ENCODE measurements around the gene PDE12. TPM values are rescaled to one million over a fixed set of nuclear protein-coding genes. Genes with fewer than 3 reads are reported as not detected.

PDE12 gene
- total RNA-seq, 1 donor from 2014 or later: 16.2 TPM

- H3K4me1 Mint-ChIP-seq (ENCODE audit: low read depth, unreplicated experiment): peaks cover 9% of the 10 kb centered on the region
These were observed 37.7 kb upstream of the PDE12 start for GRCh38 chr3:57518276-57518915.

DNA sequence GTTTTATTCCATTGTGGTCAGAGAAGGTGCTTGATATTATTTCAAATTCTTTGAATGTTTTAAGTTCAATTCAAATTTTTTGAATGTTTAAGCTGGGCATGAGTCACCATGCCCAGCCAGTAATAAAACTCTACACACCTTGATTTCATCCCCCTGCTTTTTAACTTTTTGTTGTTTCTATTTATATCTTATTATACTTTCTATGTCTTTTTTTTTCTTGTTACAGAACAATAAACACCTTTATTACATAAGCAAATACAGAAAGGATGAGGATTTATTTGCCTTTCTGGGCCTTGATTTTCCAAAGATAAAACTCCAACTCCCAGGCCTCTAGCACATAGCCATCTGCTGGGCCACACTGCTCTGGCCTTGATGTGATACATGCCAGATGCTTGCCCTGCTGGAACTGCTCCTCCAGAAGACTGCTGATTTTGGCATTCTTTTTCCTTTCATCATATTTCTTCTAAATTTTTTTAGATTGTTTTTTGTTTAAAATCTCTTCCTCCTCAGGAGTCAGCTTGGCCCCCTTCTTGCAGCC lies 25.9 kb upstream of the PDE12 start:
- H3K27ac ChIP-seq (ENCODE audit: low read depth, low read length): no peak overlapping the region
- no peak overlapping the region for H3K27ac Mint-ChIP-seq (ENCODE audit: unreplicated experiment)
- FAIRE-seq: no peak
- H3K4me3 ChIP-seq (ENCODE audit: insufficient read depth, low read depth, low read length): no peak overlapping the region
- H3K27me3 Mint-ChIP-seq (ENCODE audit: low read depth, unreplicated experiment): no peaks in the 10 kb centered on the region
- TF ChIP-seq, protein P1, sequence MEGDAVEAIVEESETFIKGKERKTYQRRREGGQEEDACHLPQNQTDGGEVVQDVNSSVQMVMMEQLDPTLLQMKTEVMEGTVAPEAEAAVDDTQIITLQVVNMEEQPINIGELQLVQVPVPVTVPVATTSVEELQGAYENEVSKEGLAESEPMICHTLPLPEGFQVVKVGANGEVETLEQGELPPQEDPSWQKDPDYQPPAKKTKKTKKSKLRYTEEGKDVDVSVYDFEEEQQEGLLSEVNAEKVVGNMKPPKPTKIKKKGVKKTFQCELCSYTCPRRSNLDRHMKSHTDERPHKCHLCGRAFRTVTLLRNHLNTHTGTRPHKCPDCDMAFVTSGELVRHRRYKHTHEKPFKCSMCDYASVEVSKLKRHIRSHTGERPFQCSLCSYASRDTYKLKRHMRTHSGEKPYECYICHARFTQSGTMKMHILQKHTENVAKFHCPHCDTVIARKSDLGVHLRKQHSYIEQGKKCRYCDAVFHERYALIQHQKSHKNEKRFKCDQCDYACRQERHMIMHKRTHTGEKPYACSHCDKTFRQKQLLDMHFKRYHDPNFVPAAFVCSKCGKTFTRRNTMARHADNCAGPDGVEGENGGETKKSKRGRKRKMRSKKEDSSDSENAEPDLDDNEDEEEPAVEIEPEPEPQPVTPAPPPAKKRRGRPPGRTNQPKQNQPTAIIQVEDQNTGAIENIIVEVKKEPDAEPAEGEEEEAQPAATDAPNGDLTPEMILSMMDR (IDR thresholded peaks at IDR 0.05; ENCODE audit: insufficient read depth, low read depth, low read length): no peak
- no peak for TF ChIP-seq EZH2 (IDR thresholded peaks at IDR 0.05; ENCODE audit: insufficient read depth, low read length)
- no peaks in the 10 kb centered on the region for H3K4me1 ChIP-seq (ENCODE audit: insufficient read depth, low read length)
- no peak overlapping the region for H3K4me3 Mint-ChIP-seq (ENCODE audit: unreplicated experiment)
- no peak overlapping the region for H3K9ac ChIP-seq (ENCODE audit: low read length)
- H3K36me3 Mint-ChIP-seq (ENCODE audit: low read depth, unreplicated experiment): no peaks in the 10 kb centered on the region
- H3K79me2 ChIP-seq (ENCODE audit: insufficient read depth, low read length): no peaks in the 10 kb centered on the region
- no peaks in the 10 kb centered on the region for H3K27me3 ChIP-seq (ENCODE audit: insufficient read depth, low read length)
- no peak overlapping the region for H3K4me2 ChIP-seq (ENCODE audit: low read length)
- no peaks in the 10 kb centered on the region for H3K36me3 ChIP-seq (ENCODE audit: insufficient read depth, low read length)
- no peaks in the 10 kb centered on the region for H3K9me3 ChIP-seq (ENCODE audit: insufficient read depth, low read depth, low read length)
- H4K20me1 ChIP-seq (ENCODE audit: insufficient read depth, low read length): no peaks in the 10 kb centered on the region
- DNase-seq (ENCODE audit: low read depth): no peak
- no peak overlapping the region for H2AFZ ChIP-seq (ENCODE audit: low read depth, low read length)
- peaks cover 1% of the 10 kb centered on the region for H3K9me3 Mint-ChIP-seq (ENCODE audit: unreplicated experiment)
- peaks cover 3% of the 10 kb centered on the region for H3K4me1 Mint-ChIP-seq (ENCODE audit: low read depth, unreplicated experiment)

More at GRCh38 chr3:57518276-57518915, 37.7 kb upstream of the PDE12 start:
- Mint-ChIP-seq H3K27ac (ENCODE audit: unreplicated experiment) (peak overlapping the region; percentile 62), H3K27me3 (ENCODE audit: low read depth, unreplicated experiment) (no peaks in the 10 kb centered on the region), H3K4me3 (ENCODE audit: unreplicated experiment) (peak overlapping the region; percentile 65), H3K36me3 (ENCODE audit: low read depth, unreplicated experiment) (no peaks in the 10 kb centered on the region), H3K9me3 (ENCODE audit: unreplicated experiment) (no peaks in the 10 kb centered on the region)
- H3K4me2 ChIP-seq (ENCODE audit: low read length): peak overlapping the region; percentile 71
- H3K9ac ChIP-seq (ENCODE audit: low read length): no peak overlapping the region
- no peaks in the 10 kb centered on the region for H3K27me3 ChIP-seq (ENCODE audit: insufficient read depth, low read length)
- H3K27ac ChIP-seq (ENCODE audit: low read depth, low read length): peak overlapping the region; percentile 28
- no peaks in the 10 kb centered on the region for H3K36me3 ChIP-seq (ENCODE audit: insufficient read depth, low read length)
- H3K4me3 ChIP-seq (ENCODE audit: insufficient read depth, low read depth, low read length): no peak overlapping the region
- no peaks in the 10 kb centered on the region for H4K20me1 ChIP-seq (ENCODE audit: insufficient read depth, low read length)
- no peak overlapping the region for H2AFZ ChIP-seq (ENCODE audit: low read depth, low read length)
- H3K9me3 ChIP-seq (ENCODE audit: insufficient read depth, low read depth, low read length): no peaks in the 10 kb centered on the region
- peaks cover 9% of the 10 kb centered on the region for H3K4me1 ChIP-seq (ENCODE audit: insufficient read depth, low read length)
- no peaks in the 10 kb centered on the region for H3K79me2 ChIP-seq (ENCODE audit: insufficient read depth, low read length)
- FAIRE-seq (no peak), DNase-seq (ENCODE audit: low read depth) (peak; percentile 81)
- TF ChIP-seq, protein P1 (IDR thresholded peaks at IDR 0.05; ENCODE audit: insufficient read depth, low read depth, low read length): no peak
- no peak for TF ChIP-seq EZH2 (IDR thresholded peaks at IDR 0.05; ENCODE audit: insufficient read depth, low read length)

GRCh38 chr3:57538465-57538864 lies 17.6 kb upstream of the PDE12 start:
- H3K4me3 Mint-ChIP-seq (ENCODE audit: unreplicated experiment): no peak overlapping the region
- FAIRE-seq: no peak
- no peaks in the 10 kb centered on the region for H3K36me3 ChIP-seq (ENCODE audit: insufficient read depth, low read length)

More at GRCh38 chr3:57538465-57538864, 17.6 kb upstream of the PDE12 start:
- no peaks in the 10 kb centered on the region for H3K9me3 ChIP-seq (ENCODE audit: insufficient read depth, low read depth, low read length)
- Mint-ChIP-seq H3K27me3 (ENCODE audit: low read depth, unreplicated experiment) (no peaks in the 10 kb centered on the region), H3K9me3 (ENCODE audit: unreplicated experiment) (no peaks in the 10 kb centered on the region), H3K27ac (ENCODE audit: unreplicated experiment) (no peak overlapping the region), H3K4me1 (ENCODE audit: low read depth, unreplicated experiment) (no peaks in the 10 kb centered on the region), H3K36me3 (ENCODE audit: low read depth, unreplicated experiment) (no peaks in the 10 kb centered on the region)
- H3K27ac ChIP-seq (ENCODE audit: low read depth, low read length): no peak overlapping the region
- H3K4me3 ChIP-seq (ENCODE audit: insufficient read depth, low read depth, low read length): no peak overlapping the region
- H3K9ac ChIP-seq (ENCODE audit: low read length): no peak overlapping the region
- no peaks in the 10 kb centered on the region for H3K79me2 ChIP-seq (ENCODE audit: insufficient read depth, low read length)
- no peaks in the 10 kb centered on the region for H3K27me3 ChIP-seq (ENCODE audit: insufficient read depth, low read length)
- no peaks in the 10 kb centered on the region for H4K20me1 ChIP-seq (ENCODE audit: insufficient read depth, low read length)
- H3K4me1 ChIP-seq (ENCODE audit: insufficient read depth, low read length): no peaks in the 10 kb centered on the region
- DNase-seq (ENCODE audit: low read depth): no peak
- TF ChIP-seq EZH2 (IDR thresholded peaks at IDR 0.05; ENCODE audit: insufficient read depth, low read length): no peak
- TF ChIP-seq, protein P1 (IDR thresholded peaks at IDR 0.05; ENCODE audit: insufficient read depth, low read depth, low read length): no peak
- H3K4me2 ChIP-seq (ENCODE audit: low read length): no peak overlapping the region
- H2AFZ ChIP-seq (ENCODE audit: low read depth, low read length): no peak overlapping the region

All from astrocyte (in vitro differentiated cells and primary cell).